Breast epithelium (tissue), 4 donors: ENCODE measurements around the gene MEIOB. TPM values are rescaled to one million over a fixed set of nuclear protein-coding genes. Genes with fewer than 3 reads are reported as not detected.
A peak's percentile ranks its signal among the peaks of the same experiment; 100 is the strongest.

ENCODE experiments used
- DNase-seq, 2 donors: peaks; one replicate each; pipeline ENCODE4 v3.0.0-alpha.2; 2019; ENCODE audit warnings: low spot score in 2 of 2
- H3K27ac ChIP-seq, 2 donors: fragments of 200-600 bp; sonication (generic) in 1 of 2; one replicate each; pipeline ENCODE4 v1.5.1; 2016 to 2019; ENCODE audit warnings: mild to moderate bottlenecking in 1 of 2
- H3K27me3 ChIP-seq, 2 donors: fragments of 200-600 bp; sonication (generic) in 1 of 2; one replicate each; pipeline versions ENCODE4 v1.5.1 to v1.6.0; 2017 to 2019; ENCODE audit warnings: control low read depth in 1 of 2, mild to moderate bottlenecking in 1 of 2
- H3K36me3 ChIP-seq: fragments of 200-600 bp; one replicate; pipeline ENCODE4 v1.5.1; 2019
- H3K4me1 ChIP-seq, 2 donors: fragments of 200-600 bp; sonication (generic); one replicate each; pipeline ENCODE4 v1.5.1; 2016 to 2019; ENCODE audit warnings: control low read depth in 1 of 2
- H3K4me3 ChIP-seq, 3 donors: fragments of 200-600 bp; sonication (generic); 1 replicate in 2 of 3; 2 replicates in 1 of 3; pipeline ENCODE4 v1.5.1; 2016 to 2019; ENCODE audit warnings: mild to moderate bottlenecking in 3 of 3, moderate library complexity in 2 of 3
- H3K9me3 ChIP-seq, 2 donors: fragments of 200-600 bp; sonication (generic) in 1 of 2; one replicate each; pipeline ENCODE4 v1.5.1; 2016 to 2019; ENCODE audit warnings: control low read depth in 1 of 2
- CTCF ChIP-seq, 3 donors: fragments of 450-650 bp; IDR thresholded peaks; one replicate each; pipeline ENCODE4 v1.5.1; 2016 to 2017; ENCODE audit warnings: antibody characterized with exemption in 3 of 3, mild to moderate bottlenecking in 3 of 3, moderate library complexity in 3 of 3
- POLR2A ChIP-seq: fragments of 450-650 bp; IDR thresholded peaks from one replicate; pipeline ENCODE4 v1.6.1; 2016; ENCODE audit warnings: antibody characterized with exemption, mild to moderate bottlenecking, moderate library complexity
- POLR2AphosphoS5 ChIP-seq, 3 donors: sonication (generic); formaldehyde crosslinking; IDR thresholded peaks; one replicate each; pipeline ENCODE4 v1.6.1; 2017; ENCODE audit warnings: antibody characterized with exemption in 3 of 3
- intact Hi-C: fragments of 100-400 bp; cut with DNase I; formaldehyde crosslinking; loops from one replicate; pipeline ENCODE4 v1.15.1; 2023; ENCODE audit warnings: low total_unique reads
- total RNA-seq, 3 donors: library from RNA; depleted of rRNA; stranded (reverse); fragments of >200 nt; gene quantifications; one replicate each; pipeline ENCODE4 v1.1.0, GENCODE V29; 2016

Gene MEIOB
- total RNA-seq, 3 donors from 2014 or later, result not detected

DNA sequence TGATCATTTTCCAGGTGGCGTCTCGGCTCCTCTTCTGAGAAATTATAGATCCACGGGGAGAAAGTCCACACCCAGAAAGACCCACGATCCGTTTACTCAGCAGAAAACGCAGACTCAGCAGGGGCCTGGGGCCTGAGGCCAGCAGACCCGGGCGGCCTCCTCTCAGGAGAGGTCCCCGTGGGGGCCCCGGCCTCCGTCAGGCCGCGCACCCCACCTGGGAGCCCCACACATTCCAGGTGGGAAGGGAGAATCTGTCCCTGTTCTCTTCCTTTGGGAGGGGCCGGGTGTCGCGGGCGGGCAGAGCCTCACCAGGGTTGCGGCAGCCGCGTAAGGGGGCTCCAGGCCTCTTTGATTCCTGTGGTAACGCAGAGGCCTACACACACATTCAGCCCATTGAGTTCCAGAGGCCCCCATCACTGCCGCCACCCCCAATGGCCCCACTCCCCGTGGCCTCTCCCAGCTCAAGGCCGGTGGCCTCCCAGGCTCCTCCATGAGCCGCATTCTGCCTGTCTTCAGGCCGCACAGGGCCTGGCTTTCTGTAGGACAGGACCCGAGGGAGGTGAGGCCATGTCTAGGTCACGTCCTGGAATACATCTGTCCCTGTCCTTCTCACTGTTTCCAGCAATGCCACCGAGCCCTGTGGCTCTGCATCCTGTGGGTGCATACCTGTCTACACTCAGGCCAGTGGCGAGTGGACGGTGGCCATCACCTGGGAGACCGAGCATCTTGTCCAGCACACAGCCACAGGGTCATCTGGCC is 76.9 kb downstream of the MEIOB start:
- Histone ChIP-seq H3K4me3 (no peak overlapping the region), H3K27ac (no peak overlapping the region), H3K9me3 (peaks cover 0 to 5% of the 10 kb centered on the region in 2 donors), H3K27me3 (no peaks in the 10 kb centered on the region), H3K36me3 (no peaks in the 10 kb centered on the region), H3K4me1 (peaks cover 0 to 13% of the 10 kb centered on the region in 2 donors)
- no peak for DNase-seq
- intact Hi-C loops, result no loop called here
- no peak for TF ChIP-seq POLR2A
- no peak for TF ChIP-seq CTCF (IDR thresholded peaks at IDR 0.05)
- TF ChIP-seq POLR2AphosphoS5 (IDR thresholded peaks at IDR 0.05), result no peak

DNA sequence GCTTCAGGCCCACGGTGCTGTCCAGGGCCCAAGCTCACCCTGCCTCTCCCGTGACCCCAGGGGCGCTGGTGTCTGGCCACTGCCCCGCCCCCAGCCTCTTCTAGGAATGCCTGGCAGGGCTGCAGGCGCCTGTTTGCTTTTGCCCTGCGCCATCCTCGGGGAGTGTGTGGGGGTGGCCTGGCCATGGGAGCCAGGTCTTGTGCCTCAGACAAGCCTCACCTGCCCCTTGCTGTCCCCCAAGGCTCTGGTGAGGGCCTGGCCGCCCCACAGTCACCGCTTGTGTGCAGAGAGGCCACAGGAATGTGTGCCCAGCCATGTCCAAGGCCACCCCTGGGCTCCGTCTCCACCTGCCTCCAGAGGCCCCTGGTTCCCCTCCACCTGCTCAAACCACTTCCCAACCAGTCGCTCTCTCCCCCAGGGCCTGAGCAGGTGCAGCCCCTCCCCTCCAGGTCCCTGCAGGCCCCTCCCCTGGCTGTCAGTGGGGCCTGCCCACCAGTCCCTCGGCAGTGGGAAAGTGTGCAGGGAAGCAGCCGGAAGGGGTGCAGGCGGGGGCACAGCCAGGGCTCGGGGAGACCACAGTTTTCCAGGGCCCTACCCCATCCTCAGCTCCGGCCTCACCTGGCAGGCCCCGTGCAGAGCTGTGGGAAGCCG is 77.6 kb downstream of the MEIOB start:
- H3K27me3 ChIP-seq, result no peaks in the 10 kb centered on the region
- H3K4me3 ChIP-seq, result peak overlapping the region in 1 of 3 donors; percentile 23
- no peak for TF ChIP-seq CTCF (IDR thresholded peaks at IDR 0.05)
- no peak for TF ChIP-seq POLR2A
- no peak for TF ChIP-seq POLR2AphosphoS5 (IDR thresholded peaks at IDR 0.05)
- peaks cover 0 to 5% of the 10 kb centered on the region in 2 donors for H3K9me3 ChIP-seq
- intact Hi-C loops, result no loop called here
- DNase-seq, result no peak
- no peaks in the 10 kb centered on the region for H3K36me3 ChIP-seq
- peaks cover 0 to 13% of the 10 kb centered on the region in 2 donors for H3K4me1 ChIP-seq
- H3K27ac ChIP-seq, result no peak overlapping the region

GRCh38 chr16:1793578-1794220 is 78.3 kb downstream of the MEIOB start, which contains the start of gene IGFALS:
IGFALS (minus strand) TSS chr16:1793705; CDS start chr16:1793652, 53 bp downstream.
- peak within 1 kb of the TSS in 1 of 3 donors; percentile 23 for H3K4me3 ChIP-seq
- intact Hi-C loops, result no loop called here
- no peaks in the 10 kb centered on the region for H3K27me3 ChIP-seq
- peaks cover 0 to 13% of the 10 kb centered on the region in 2 donors for H3K4me1 ChIP-seq
- DNase-seq, result no peak
- peaks cover 0 to 5% of the 10 kb centered on the region in 2 donors for H3K9me3 ChIP-seq
- TF ChIP-seq CTCF (IDR thresholded peaks at IDR 0.05), result no peak
- TF ChIP-seq POLR2AphosphoS5 (IDR thresholded peaks at IDR 0.05), result no peak
- no peak for TF ChIP-seq POLR2A
- H3K36me3 ChIP-seq, result no peaks in the 10 kb centered on the region
- H3K27ac ChIP-seq, result no peak within 1 kb of the TSS

DNA sequence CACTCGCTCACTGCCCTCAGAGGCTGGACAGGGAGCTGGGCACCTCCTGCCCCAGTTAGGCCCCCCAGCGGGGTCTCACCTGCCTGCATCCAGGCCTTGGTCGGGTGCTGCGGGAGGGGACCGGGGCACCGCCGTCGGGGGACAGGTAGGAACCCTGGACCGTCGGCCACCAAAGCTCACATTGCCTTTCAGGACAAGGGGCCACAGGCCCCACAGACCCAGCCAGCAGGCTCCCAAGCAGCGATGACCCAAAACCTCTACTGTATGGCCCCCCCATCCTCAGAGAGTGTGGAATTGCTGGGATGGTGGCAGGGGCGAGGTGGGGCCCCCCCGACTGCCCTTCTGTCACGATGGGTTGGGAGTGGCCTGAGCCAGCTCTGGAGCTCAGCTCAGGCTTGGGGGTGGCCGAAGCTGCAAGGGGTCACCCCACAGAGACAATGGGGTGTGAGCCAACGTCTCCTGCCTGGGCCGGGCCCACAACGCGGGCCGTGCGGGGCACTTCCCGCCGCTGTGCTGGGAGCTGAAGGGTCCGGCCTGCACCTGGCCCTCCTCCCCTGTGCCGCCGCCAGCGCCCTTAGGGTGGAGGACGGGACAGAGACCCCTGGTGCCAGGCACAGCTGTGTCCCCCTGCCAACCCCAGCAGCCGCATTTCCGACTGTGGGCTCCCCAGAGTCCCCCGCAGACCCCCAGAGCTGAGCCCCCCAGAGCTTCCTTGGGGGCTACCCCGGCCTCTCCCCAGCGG is 79.0 kb downstream of the MEIOB start:
- intact Hi-C loops, result no loop called here
- no peaks in the 10 kb centered on the region for H3K27me3 ChIP-seq
- peaks cover 0 to 13% of the 10 kb centered on the region in 2 donors for H3K4me1 ChIP-seq
- DNase-seq, result no peak
- TF ChIP-seq POLR2AphosphoS5 (IDR thresholded peaks at IDR 0.05) (no peak), POLR2A (no peak), CTCF (IDR thresholded peaks at IDR 0.05) (no peak)
- no peaks in the 10 kb centered on the region for H3K36me3 ChIP-seq
- no peak overlapping the region for H3K4me3 ChIP-seq
- peaks cover 0 to 2% of the 10 kb centered on the region in 2 donors for H3K9me3 ChIP-seq
- H3K27ac ChIP-seq, result no peak overlapping the region
